ENCODE data around the gene GNB1. TPM values are rescaled to one million over a fixed set of nuclear protein-coding genes. Genes with fewer than 3 reads are reported as not detected.

The GNB1 gene
- total and polyA plus RNA-seq, 9 of the 15 experiments (the other 6 are each of a cell fraction or from before 2014, with no cell fraction given) = 34.3 to 388 (median 114) TPM

GRCh38 chr1:1867164-1867563 is 23.7 kb downstream of the GNB1 start:
- ChIA-PET POLR2A (interaction anchor here (0.6 to 2.7 kb wide), 8 partner anchors 8 to 352 kb away, joined by 3 to 12 read pairs (median 4); no protein-coding TSS in a partner anchor), CTCF (ENCODE audit: low intra/inter-chr PET ratio) (no interaction called here)
- Histone ChIP-seq H2AFZ (ENCODE audit: low read depth, low read length) (no peak overlapping the region), H3K4me1 (replicated peaks in 1 of 2; ENCODE audit: control insufficient read depth in 2 of 2, insufficient read depth in 2 of 2, low read length in 2 of 2) (peaks cover 3 to 4% of the 10 kb centered on the region in 2 experiments; a peak in 4 of 5 replicates), H3K9me3 (replicated peaks; ENCODE audit: control insufficient read depth, insufficient read depth, low read depth, low read length) (no peaks in the 10 kb centered on the region), H3K27me3 (ENCODE audit: control insufficient read depth in 2 of 2, insufficient read depth in 2 of 2, low read length in 2 of 2) (no peaks in the 10 kb centered on the region), H3K9me1 (ENCODE audit: control insufficient read depth, insufficient read depth, low read length) (peaks cover 6% of the 10 kb centered on the region), H3K4me2 (ENCODE audit: insufficient read depth, low read length) (no peak overlapping the region), H3K79me2 (ENCODE audit: control insufficient read depth, insufficient read depth, low read length) (peaks cover 84% of the 10 kb centered on the region), H3K27ac (ENCODE audit: extremely low read depth, low read depth, low read length) (no peak overlapping the region), H4K20me1 (replicated peaks; ENCODE audit: control insufficient read depth, insufficient read depth, low read length) (peaks cover 14% of the 10 kb centered on the region), H3K4me3 (no peak overlapping the region), H3K36me3 (ENCODE audit: control insufficient read depth, insufficient read depth, low read length) (peaks cover 16% of the 10 kb centered on the region), H3K9ac (ENCODE audit: insufficient read depth in 1 of 2, low read depth in 2 of 2, low read length in 2 of 2) (no peak overlapping the region)
- in situ Hi-C loops (cut with MboI) = no loop called here
- no peak for DNase-seq (ENCODE audit: extremely low read depth in 1 of 4, low spot score in 3 of 4)
- no peak for ATAC-seq
- intact Hi-C loops (cut with micrococcal nuclease) = no loop called here
- WGBS (ENCODE audit: insufficient coverage, low coverage, missing lambda C conversion rate) = 93% methylated on average over 3 of the region's 3 CpGs
- BruUV-seq (replicated peaks) = no TSS peak
- no peak for FAIRE-seq
- TF ChIP-seq NUFIP1 (IDR thresholded peaks at IDR 0.05; ENCODE audit: partially characterized antibody) (no peak), SRSF1 (IDR thresholded peaks at IDR 0.05; ENCODE audit: low read depth, low read length) (no peak), XRCC4 (IDR thresholded peaks at IDR 0.05; ENCODE audit: extremely low read depth, insufficient read depth, insufficient read length) (no peak), POLR2AphosphoS2 (IDR thresholded peaks at IDR 0.05; ENCODE audit: low read length) (no peak), ZNF766 (CRISPR knock-in tag; conservative IDR thresholded peaks at IDR 0.05) (no peak), TEAD4 (IDR thresholded peaks at IDR 0.05; ENCODE audit: low read length) (no peak), TEAD4 (CRISPR knock-in tag; IDR thresholded peaks at IDR 0.05; ENCODE audit: borderline replicate concordance) (no peak), KDM5B (IDR thresholded peaks at IDR 0.05; ENCODE audit: insufficient replicate concordance, low read depth, low read length) (no peak), ZKSCAN1 (IDR thresholded peaks at IDR 0.05; ENCODE audit: low read depth, low read length) (peak; percentile 86), MGA (IDR thresholded peaks at IDR 0.05) (no peak), MAFG (tag; conservative IDR thresholded peaks at IDR 0.05) (no peak), NFATC3 (IDR thresholded peaks at IDR 0.05) (no peak), ZNF12 (CRISPR knock-in tag; IDR thresholded peaks at IDR 0.05) (no peak), ZNF316 (IDR thresholded peaks at IDR 0.05) (0 out of 2 replicates have a peak, but pooled peaks have one; percentile 31)
